ENCODE data around the gene SCGN.

GRCh38 chr6:25726122-25726911 is 74.3 kb downstream of the SCGN start:
- TF ChIP-seq POLR2A (IDR thresholded peaks at IDR 0.05) (no peak), CTCF (IDR thresholded peaks at IDR 0.05) (no peak)
